Measurements from ENCODE around the gene OR8S1. TPM values are rescaled to one million over a fixed set of nuclear protein-coding genes. Genes with fewer than 3 reads are reported as not detected.
"Not testable (repeated sequence)": the region's sequence is repeated elsewhere in the genome, so short reads cannot be mapped to it uniquely, and the experiment has no call there.

Gene OR8S1
- total and polyA plus RNA-seq, 2 experiments from 2014 or later = not detected

- no peaks in the 10 kb centered on the region for H3K4me1 ChIP-seq (ENCODE audit: insufficient read depth)
- H3K4me3 ChIP-seq = no peak overlapping the region
- no peaks in the 10 kb centered on the region for H3K36me3 ChIP-seq (ENCODE audit: low read depth)
- no peak overlapping the region for H2AFZ ChIP-seq
- no peaks in the 10 kb centered on the region for H3K9me3 ChIP-seq (ENCODE audit: low read depth)
- no peaks in the 10 kb centered on the region for H3K9me2 ChIP-seq (ENCODE audit: insufficient read depth)
- no peaks in the 10 kb centered on the region for H3F3A ChIP-seq (ENCODE audit: insufficient read depth)
- H3K4me2 ChIP-seq (ENCODE audit: unreplicated experiment) = no peak overlapping the region
- no peaks in the 10 kb centered on the region for H4K20me1 ChIP-seq (ENCODE audit: insufficient read depth)
- H3K27ac ChIP-seq = no peak overlapping the region
- H3K9ac ChIP-seq = no peak overlapping the region
- WGBS, 2 experiments (ENCODE audit: low coverage in 1 of 2, low lambda C conversion rate in 2 of 2, missing lambda C conversion rate in 2 of 2) = 10 to 19% methylated on average over 2 of the region's 2 CpGs
- no peaks in the 10 kb centered on the region for H3K27me3 ChIP-seq (replicated peaks; ENCODE audit: insufficient read depth)
- H3K79me2 ChIP-seq (ENCODE audit: insufficient read depth) = no peaks in the 10 kb centered on the region
- TF ChIP-seq EZH2 (IDR thresholded peaks at IDR 0.05; ENCODE audit: insufficient read depth, poor library complexity, severe bottlenecking) (no peak), EZH2phosphoT487 (IDR thresholded peaks at IDR 0.05; ENCODE audit: insufficient read depth, low read depth) (no peak)
- in situ Hi-C loops (cut with MboI) = no loop called here
- no peak for DNase-seq
Measured at GRCh38 chr12:48508987-48509386, 16.4 kb upstream of the OR8S1 start.

GRCh38 chr12:48510111-48510510 lies 15.3 kb upstream of the OR8S1 start:
- H3K27me3 ChIP-seq (replicated peaks; ENCODE audit: insufficient read depth) = no peaks in the 10 kb centered on the region
- H3K9me3 ChIP-seq (ENCODE audit: low read depth) = no peaks in the 10 kb centered on the region
- no peak overlapping the region for H3K9ac ChIP-seq
- H3K4me1 ChIP-seq (ENCODE audit: insufficient read depth) = no peaks in the 10 kb centered on the region
- no peaks in the 10 kb centered on the region for H4K20me1 ChIP-seq (ENCODE audit: insufficient read depth)
- H2AFZ ChIP-seq = no peak overlapping the region
- H3K36me3 ChIP-seq (ENCODE audit: low read depth) = no peaks in the 10 kb centered on the region
- H3K79me2 ChIP-seq (ENCODE audit: insufficient read depth) = no peaks in the 10 kb centered on the region
- DNase-seq = no peak
- in situ Hi-C loops (cut with MboI) = no loop called here
- H3K4me3 ChIP-seq = no peak overlapping the region
- H3F3A ChIP-seq (ENCODE audit: insufficient read depth) = no peaks in the 10 kb centered on the region
- WGBS, 2 experiments (ENCODE audit: low coverage in 1 of 2, low lambda C conversion rate in 2 of 2, missing lambda C conversion rate in 2 of 2) = 0 to 4% methylated on average over 1 of the region's 1 CpG
- no peak for TF ChIP-seq EZH2phosphoT487 (IDR thresholded peaks at IDR 0.05; ENCODE audit: insufficient read depth, low read depth)
- TF ChIP-seq EZH2 (IDR thresholded peaks at IDR 0.05; ENCODE audit: insufficient read depth, poor library complexity, severe bottlenecking) = no peak
- H3K27ac ChIP-seq = no peak overlapping the region
- no peak overlapping the region for H3K4me2 ChIP-seq (ENCODE audit: unreplicated experiment)
- no peaks in the 10 kb centered on the region for H3K9me2 ChIP-seq (ENCODE audit: insufficient read depth)

GRCh38 chr12:48512855-48513254 lies 12.6 kb upstream of the OR8S1 start:
- no peak overlapping the region for H2AFZ ChIP-seq
- no peak for DNase-seq
- H3K9me3 ChIP-seq (ENCODE audit: low read depth) = no peaks in the 10 kb centered on the region
- no peaks in the 10 kb centered on the region for H4K20me1 ChIP-seq (ENCODE audit: insufficient read depth)
- no peak overlapping the region for H3K27ac ChIP-seq
- no peaks in the 10 kb centered on the region for H3F3A ChIP-seq (ENCODE audit: insufficient read depth)
- H3K4me3 ChIP-seq = no peak overlapping the region
- no peaks in the 10 kb centered on the region for H3K4me1 ChIP-seq (ENCODE audit: insufficient read depth)
- TF ChIP-seq EZH2phosphoT487 (IDR thresholded peaks at IDR 0.05; ENCODE audit: insufficient read depth, low read depth) (no peak), EZH2 (IDR thresholded peaks at IDR 0.05; ENCODE audit: insufficient read depth, poor library complexity, severe bottlenecking) (no peak)
- H3K9ac ChIP-seq = no peak overlapping the region
- no peaks in the 10 kb centered on the region for H3K79me2 ChIP-seq (ENCODE audit: insufficient read depth)
- no peaks in the 10 kb centered on the region for H3K9me2 ChIP-seq (ENCODE audit: insufficient read depth)
- in situ Hi-C loops (cut with MboI) = no loop called here
- H3K36me3 ChIP-seq (ENCODE audit: low read depth) = no peaks in the 10 kb centered on the region
- peaks cover 4% of the 10 kb centered on the region; the same call in 1 of the 2 replicates for H3K27me3 ChIP-seq (replicated peaks; ENCODE audit: insufficient read depth)
- 31 to 36% methylated on average over 2 of the region's 2 CpGs for WGBS, 2 experiments (ENCODE audit: low coverage in 1 of 2, low lambda C conversion rate in 2 of 2, missing lambda C conversion rate in 2 of 2)
- no peak overlapping the region for H3K4me2 ChIP-seq (ENCODE audit: unreplicated experiment)

GRCh38 chr12:48514728-48515127 lies 10.7 kb upstream of the OR8S1 start:
- WGBS, 2 experiments (ENCODE audit: low coverage in 1 of 2, low lambda C conversion rate in 2 of 2, missing lambda C conversion rate in 2 of 2) = 28 to 35% methylated on average over 1 of the region's 1 CpG
- DNase-seq = no peak
- peaks cover 4% of the 10 kb centered on the region; the same call in 1 of the 2 replicates for H3K27me3 ChIP-seq (replicated peaks; ENCODE audit: insufficient read depth)
- H3K9me3 ChIP-seq (ENCODE audit: low read depth) = no peaks in the 10 kb centered on the region
- no peaks in the 10 kb centered on the region for H3K9me2 ChIP-seq (ENCODE audit: insufficient read depth)
- TF ChIP-seq EZH2phosphoT487 (IDR thresholded peaks at IDR 0.05; ENCODE audit: insufficient read depth, low read depth) (no peak), EZH2 (IDR thresholded peaks at IDR 0.05; ENCODE audit: insufficient read depth, poor library complexity, severe bottlenecking) (no peak)
- H3K4me1 ChIP-seq (ENCODE audit: insufficient read depth) = no peaks in the 10 kb centered on the region
- no peak overlapping the region for H3K9ac ChIP-seq
- in situ Hi-C loops (cut with MboI) = no loop called here
- no peaks in the 10 kb centered on the region for H4K20me1 ChIP-seq (ENCODE audit: insufficient read depth)
- H3K27ac ChIP-seq = no peak overlapping the region
- no peak overlapping the region for H2AFZ ChIP-seq
- no peaks in the 10 kb centered on the region for H3K36me3 ChIP-seq (ENCODE audit: low read depth)
- H3F3A ChIP-seq (ENCODE audit: insufficient read depth) = no peaks in the 10 kb centered on the region
- H3K79me2 ChIP-seq (ENCODE audit: insufficient read depth) = no peaks in the 10 kb centered on the region
- no peak overlapping the region for H3K4me3 ChIP-seq
- no peak overlapping the region for H3K4me2 ChIP-seq (ENCODE audit: unreplicated experiment)

GRCh38 chr12:48520381-48520780 lies 5.1 kb upstream of the OR8S1 start:
- H3K4me1 ChIP-seq (ENCODE audit: insufficient read depth); H3K9ac ChIP-seq; H3K4me3 ChIP-seq; H3K79me2 ChIP-seq (ENCODE audit: insufficient read depth); H3K27me3 ChIP-seq (replicated peaks; ENCODE audit: insufficient read depth); H3F3A ChIP-seq (ENCODE audit: insufficient read depth); H3K27ac ChIP-seq; DNase-seq; in situ Hi-C loops (cut with MboI); H3K9me3 ChIP-seq (ENCODE audit: low read depth); H4K20me1 ChIP-seq (ENCODE audit: insufficient read depth); H3K9me2 ChIP-seq (ENCODE audit: insufficient read depth); H2AFZ ChIP-seq; H3K36me3 ChIP-seq (ENCODE audit: low read depth); H3K4me2 ChIP-seq (ENCODE audit: unreplicated experiment): not testable (repeated sequence)
- WGBS, 2 experiments (ENCODE audit: low coverage in 1 of 2, low lambda C conversion rate in 2 of 2, missing lambda C conversion rate in 2 of 2) = 71 to 100% methylated on average over 1 to 18 of the region's 24 CpGs
